ENCODE data around the gene PLCL1. TPM values are rescaled to one million over a fixed set of nuclear protein-coding genes. Genes with fewer than 3 reads are reported as not detected.

Gene PLCL1
- total RNA-seq, 3 donors from 2014 or later, result 6.6 to 11.3 (median 11.1) TPM

DNA sequence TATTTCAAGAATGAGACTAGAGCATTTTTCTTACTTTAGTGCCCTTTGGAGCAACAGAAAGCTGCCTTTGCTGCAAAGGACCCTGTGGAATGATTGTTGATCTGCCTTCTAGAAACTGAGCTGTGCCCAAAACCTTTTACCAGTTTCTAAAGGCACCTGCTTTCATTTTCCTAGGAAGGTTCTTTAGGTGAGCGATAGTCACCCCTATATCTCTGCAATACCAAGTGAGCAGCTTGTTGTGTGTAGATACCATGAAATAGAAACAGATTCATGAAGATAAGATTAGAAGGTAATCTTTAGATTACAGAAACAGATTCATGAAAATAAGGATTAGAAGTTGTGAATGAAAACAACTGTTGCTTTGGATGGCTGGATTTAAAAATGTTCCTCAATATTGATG is 202.3 kb downstream of the PLCL1 start:
- no peak overlapping the region for H3K4me3 ChIP-seq
- TF ChIP-seq POLR2A (IDR thresholded peaks at IDR 0.05), result no peak
- TF ChIP-seq POLR2AphosphoS5 (IDR thresholded peaks at IDR 0.05), result no peak
- TF ChIP-seq, protein P1, sequence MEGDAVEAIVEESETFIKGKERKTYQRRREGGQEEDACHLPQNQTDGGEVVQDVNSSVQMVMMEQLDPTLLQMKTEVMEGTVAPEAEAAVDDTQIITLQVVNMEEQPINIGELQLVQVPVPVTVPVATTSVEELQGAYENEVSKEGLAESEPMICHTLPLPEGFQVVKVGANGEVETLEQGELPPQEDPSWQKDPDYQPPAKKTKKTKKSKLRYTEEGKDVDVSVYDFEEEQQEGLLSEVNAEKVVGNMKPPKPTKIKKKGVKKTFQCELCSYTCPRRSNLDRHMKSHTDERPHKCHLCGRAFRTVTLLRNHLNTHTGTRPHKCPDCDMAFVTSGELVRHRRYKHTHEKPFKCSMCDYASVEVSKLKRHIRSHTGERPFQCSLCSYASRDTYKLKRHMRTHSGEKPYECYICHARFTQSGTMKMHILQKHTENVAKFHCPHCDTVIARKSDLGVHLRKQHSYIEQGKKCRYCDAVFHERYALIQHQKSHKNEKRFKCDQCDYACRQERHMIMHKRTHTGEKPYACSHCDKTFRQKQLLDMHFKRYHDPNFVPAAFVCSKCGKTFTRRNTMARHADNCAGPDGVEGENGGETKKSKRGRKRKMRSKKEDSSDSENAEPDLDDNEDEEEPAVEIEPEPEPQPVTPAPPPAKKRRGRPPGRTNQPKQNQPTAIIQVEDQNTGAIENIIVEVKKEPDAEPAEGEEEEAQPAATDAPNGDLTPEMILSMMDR (IDR thresholded peaks at IDR 0.05), result no peak
- intact Hi-C loops (cut with DNase I; ENCODE audit: low total_unique reads), result no loop called here

DNA sequence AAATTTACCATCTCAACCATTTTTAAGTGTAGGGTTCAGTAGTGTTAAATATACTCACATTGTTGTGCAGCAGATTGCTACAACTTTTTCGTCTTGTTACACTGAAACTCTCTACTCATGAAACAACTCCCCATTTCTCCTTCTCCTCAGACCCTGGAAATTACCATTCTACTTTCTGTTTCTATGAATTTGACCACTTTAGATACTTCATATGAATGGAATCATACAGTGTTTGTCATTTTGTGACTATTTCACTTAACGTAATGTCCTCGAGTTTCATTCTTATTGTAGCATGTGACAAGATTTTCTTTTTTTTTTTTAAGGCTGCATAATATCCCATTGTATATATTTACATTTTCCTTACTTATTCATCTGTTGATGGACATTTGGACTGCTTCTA is 203.8 kb downstream of the PLCL1 start:
- no peak overlapping the region for H3K4me3 ChIP-seq
- no peaks in the 10 kb centered on the region for H3K27me3 ChIP-seq
- no peaks in the 10 kb centered on the region for H3K4me1 ChIP-seq
- peaks cover 4% of the 10 kb centered on the region in 2 donors for H3K9me3 ChIP-seq
- intact Hi-C loops (cut with DNase I; ENCODE audit: low total_unique reads), result no loop called here
- DNase-seq (ENCODE audit: low spot score in 2 of 2), result no peak
- TF ChIP-seq POLR2A (IDR thresholded peaks at IDR 0.05), result no peak
- TF ChIP-seq POLR2AphosphoS5 (IDR thresholded peaks at IDR 0.05), result no peak
- TF ChIP-seq, protein P1 (IDR thresholded peaks at IDR 0.05), result no peak
- no peak overlapping the region for H3K27ac ChIP-seq
- H3K36me3 ChIP-seq, result no peaks in the 10 kb centered on the region

More for the DNA sequence above, 202.3 kb downstream of the PLCL1 start:
- Histone ChIP-seq H3K36me3 (no peaks in the 10 kb centered on the region), H3K27ac (no peak overlapping the region), H3K27me3 (no peaks in the 10 kb centered on the region), H3K4me1 (no peaks in the 10 kb centered on the region), H3K9me3 (peaks cover 0 to 1% of the 10 kb centered on the region in 2 donors)
- no peak for DNase-seq (ENCODE audit: low spot score in 2 of 2)

DNA sequence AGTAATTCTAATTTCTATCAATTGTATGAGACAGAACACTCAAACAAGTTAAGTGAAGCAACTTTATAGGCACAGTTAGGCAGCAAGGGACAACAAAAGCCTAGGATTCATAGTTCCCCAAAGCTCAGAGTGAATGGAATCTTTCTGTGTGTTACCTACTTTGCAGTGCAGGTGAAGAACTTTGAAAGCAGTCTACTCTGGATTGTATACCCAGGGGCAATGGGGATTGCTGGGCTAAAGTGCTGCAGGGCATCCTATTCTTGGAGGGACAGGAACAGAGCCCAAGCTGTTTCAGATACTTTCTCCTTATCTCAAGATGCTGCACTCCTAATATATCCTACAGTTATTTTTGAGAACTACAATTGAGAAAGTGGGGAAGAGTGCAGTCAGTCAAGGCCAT is 207.6 kb downstream of the PLCL1 start:
- peaks cover 4% of the 10 kb centered on the region in 2 donors for H3K9me3 ChIP-seq
- no peaks in the 10 kb centered on the region for H3K27me3 ChIP-seq
- no peaks in the 10 kb centered on the region for H3K4me1 ChIP-seq
- no peak for DNase-seq (ENCODE audit: low spot score in 2 of 2)
- TF ChIP-seq, protein P1 (IDR thresholded peaks at IDR 0.05), result no peak
- TF ChIP-seq POLR2AphosphoS5 (IDR thresholded peaks at IDR 0.05) (no peak), POLR2A (IDR thresholded peaks at IDR 0.05) (no peak)
- no peaks in the 10 kb centered on the region for H3K36me3 ChIP-seq
- intact Hi-C loops (cut with DNase I; ENCODE audit: low total_unique reads), result loop anchor here (10.0 kb wide), 1 partner anchor 927 kb away; no protein-coding TSS in a partner anchor
- no peak overlapping the region for H3K4me3 ChIP-seq
- H3K27ac ChIP-seq, result no peak overlapping the region

DNA sequence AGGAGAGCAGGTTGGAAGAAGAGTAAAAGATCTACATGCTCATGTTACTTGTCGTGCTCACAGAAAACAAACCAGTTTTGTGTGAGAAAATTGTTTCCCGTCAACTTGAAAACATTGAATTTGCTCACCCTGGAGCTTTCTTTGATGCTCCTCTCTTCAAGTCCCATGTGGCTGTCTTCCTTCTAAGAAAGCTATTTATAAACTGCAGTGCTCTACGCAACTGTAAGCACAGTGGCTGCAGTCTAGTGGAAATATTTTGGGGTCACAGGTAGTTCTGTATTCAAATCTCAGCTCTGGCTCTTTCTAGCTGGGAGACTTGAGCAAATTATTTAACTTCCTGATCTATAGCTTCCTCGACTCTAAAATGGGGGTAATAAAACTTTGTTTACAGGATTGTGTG is 211.8 kb downstream of the PLCL1 start:
- Histone ChIP-seq H3K27ac (no peak overlapping the region), H3K4me1 (no peaks in the 10 kb centered on the region), H3K4me3 (no peak overlapping the region), H3K9me3 (peaks cover 4% of the 10 kb centered on the region in 2 donors), H3K36me3 (no peaks in the 10 kb centered on the region), H3K27me3 (no peaks in the 10 kb centered on the region)
- intact Hi-C loops (cut with DNase I; ENCODE audit: low total_unique reads), result loop anchor here (10.0 kb wide), 1 partner anchor 931 kb away; no protein-coding TSS in a partner anchor
- DNase-seq (ENCODE audit: low spot score in 2 of 2), result no peak
- TF ChIP-seq POLR2AphosphoS5 (IDR thresholded peaks at IDR 0.05) (no peak), POLR2A (IDR thresholded peaks at IDR 0.05) (no peak)
- TF ChIP-seq, protein P1 (IDR thresholded peaks at IDR 0.05), result no peak

DNA sequence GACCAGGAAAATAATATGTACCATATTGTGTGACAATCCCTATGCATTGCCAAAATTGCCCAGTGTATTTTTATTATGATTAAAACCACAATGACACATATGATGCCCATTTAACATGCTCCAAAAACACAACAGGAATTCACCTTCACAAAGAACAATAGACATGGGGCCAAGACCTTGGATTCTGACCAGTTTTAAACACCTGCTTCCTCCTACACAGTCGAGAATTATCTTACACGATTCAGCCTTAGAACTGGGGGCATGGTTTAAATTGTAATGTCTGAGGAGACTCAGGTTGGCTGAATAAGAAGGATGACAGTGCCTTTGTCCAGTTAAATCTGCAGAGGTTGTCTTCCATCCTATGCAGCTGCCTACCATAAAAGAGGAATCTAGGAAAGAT is 212.7 kb downstream of the PLCL1 start:
- no peaks in the 10 kb centered on the region for H3K4me1 ChIP-seq
- no peak for DNase-seq (ENCODE audit: low spot score in 2 of 2)
- H3K9me3 ChIP-seq, result peaks cover 0 to 3% of the 10 kb centered on the region in 2 donors
- no peak overlapping the region for H3K27ac ChIP-seq
- H3K4me3 ChIP-seq, result no peak overlapping the region
- H3K36me3 ChIP-seq, result no peaks in the 10 kb centered on the region
- intact Hi-C loops (cut with DNase I; ENCODE audit: low total_unique reads), result loop anchor here (10.0 kb wide), 1 partner anchor 932 kb away; no protein-coding TSS in a partner anchor
- TF ChIP-seq POLR2A (IDR thresholded peaks at IDR 0.05), result no peak
- TF ChIP-seq, protein P1 (IDR thresholded peaks at IDR 0.05), result no peak
- TF ChIP-seq POLR2AphosphoS5 (IDR thresholded peaks at IDR 0.05), result no peak
- no peaks in the 10 kb centered on the region for H3K27me3 ChIP-seq

All from breast epithelium (tissue), 4 donors.